ENCODE results near the gene DHRSX.

DHRSX gene

DNA sequence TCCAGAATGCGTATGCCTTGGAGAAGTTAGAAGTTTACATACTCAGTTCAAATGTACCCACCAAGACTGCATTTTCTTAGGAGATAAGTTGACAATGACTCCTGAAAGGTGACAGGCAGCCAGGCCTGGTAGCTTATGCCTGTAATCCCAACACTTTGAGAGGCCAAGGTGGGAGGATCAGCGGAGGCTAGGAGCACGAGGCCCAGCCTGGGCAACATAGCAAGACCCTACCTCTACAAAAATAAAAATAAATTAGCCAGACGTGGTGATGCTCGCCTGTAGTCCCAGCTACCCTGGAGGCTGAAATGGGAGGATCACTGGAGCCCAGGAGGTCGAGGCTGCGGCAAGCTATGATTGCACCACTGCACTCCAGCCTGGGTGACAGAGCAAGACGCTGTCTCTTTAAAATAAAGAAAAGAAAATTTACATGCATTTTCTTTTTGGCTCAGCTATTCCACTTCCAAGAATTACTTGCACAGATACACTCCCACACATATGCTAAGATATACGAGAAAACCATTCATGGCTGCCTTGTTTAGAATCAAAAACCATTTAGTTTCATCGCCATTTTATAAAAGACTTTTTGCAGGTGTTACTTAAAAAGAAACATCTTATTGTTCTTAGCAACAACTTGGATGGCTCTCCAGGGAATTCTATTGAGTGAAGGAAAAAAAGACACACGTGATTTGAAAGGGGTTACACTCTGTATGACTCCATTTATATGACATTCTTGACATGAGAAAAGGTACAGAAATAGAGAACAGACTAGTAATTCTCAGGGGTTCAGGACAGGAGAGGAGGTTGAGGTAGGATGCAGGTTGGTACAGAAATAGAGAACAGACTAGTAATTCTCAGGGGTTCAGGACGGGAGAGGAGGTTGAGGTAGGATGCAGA lies 66.3 kb downstream of the DHRSX start:
- no peak for TF ChIP-seq GATA3 (IDR thresholded peaks at IDR 0.05; ENCODE audit: low read depth, low read length)
- TF ChIP-seq GATA2 (IDR thresholded peaks at IDR 0.05; ENCODE audit: low read depth, low read length) = no peak

DNA sequence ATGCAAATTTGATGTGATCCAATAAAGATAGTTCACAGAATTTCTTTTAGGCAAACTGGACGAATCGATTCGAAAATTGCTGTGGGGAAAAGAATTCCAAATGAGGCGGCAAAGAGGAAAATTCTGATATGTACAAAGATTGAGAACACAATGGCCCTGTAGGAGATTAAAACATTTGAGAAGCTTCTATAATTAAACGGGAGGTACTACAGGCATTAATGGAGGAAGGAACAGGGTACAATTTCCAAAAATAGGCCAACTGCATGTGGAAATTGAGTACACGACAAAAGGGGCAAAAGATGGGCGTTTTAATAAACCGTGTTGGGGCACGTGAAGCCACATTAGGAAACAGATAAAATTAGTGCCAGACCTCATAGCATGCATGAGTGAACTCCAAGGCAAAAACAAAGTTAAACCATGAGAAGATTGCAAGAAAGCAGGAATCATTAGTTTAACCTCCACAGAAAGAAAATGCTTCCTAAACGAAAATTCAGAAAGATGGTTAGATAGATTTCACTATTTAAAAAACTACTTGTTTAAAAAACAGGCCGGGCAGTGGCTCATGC lies 68.4 kb downstream of the DHRSX start:
- TF ChIP-seq GATA2 (IDR thresholded peaks at IDR 0.05; ENCODE audit: low read depth, low read length) = no peak
- no peak for TF ChIP-seq GATA3 (IDR thresholded peaks at IDR 0.05; ENCODE audit: low read depth, low read length)

GRCh38 chrX:2430265-2430825 lies 70.4 kb downstream of the DHRSX start:
- no peak for TF ChIP-seq GATA2 (IDR thresholded peaks at IDR 0.05; ENCODE audit: low read depth, low read length)
- TF ChIP-seq GATA3 (IDR thresholded peaks at IDR 0.05; ENCODE audit: low read depth, low read length) = no peak

DNA sequence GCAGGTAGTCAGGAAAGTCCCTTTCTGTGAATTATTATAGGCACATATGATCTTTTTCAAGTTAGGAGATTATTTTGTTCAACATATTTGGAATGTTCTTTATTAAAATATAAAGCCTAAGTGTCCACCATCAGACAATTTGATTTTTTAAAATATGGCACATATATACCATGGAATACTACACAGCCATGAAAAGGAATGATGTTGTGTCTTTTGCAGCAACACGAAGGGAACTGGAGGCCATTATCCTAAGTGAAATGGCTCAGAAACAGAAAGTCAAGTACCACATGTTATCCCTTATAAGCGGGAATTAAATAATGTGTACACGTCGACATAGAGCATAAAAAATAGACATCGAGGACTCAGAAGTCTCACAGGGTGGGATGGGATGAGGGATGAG lies 73.0 kb downstream of the DHRSX start:
- no peak for TF ChIP-seq GATA2 (IDR thresholded peaks at IDR 0.05; ENCODE audit: low read depth, low read length)
- TF ChIP-seq GATA3 (IDR thresholded peaks at IDR 0.05; ENCODE audit: low read depth, low read length) = no peak

GRCh38 chrX:2427147-2427546 lies 73.6 kb downstream of the DHRSX start:
- TF ChIP-seq GATA2 (IDR thresholded peaks at IDR 0.05; ENCODE audit: low read depth, low read length) = no peak
- no peak for TF ChIP-seq GATA3 (IDR thresholded peaks at IDR 0.05; ENCODE audit: low read depth, low read length)

GRCh38 chrX:2426289-2426882 lies 74.4 kb downstream of the DHRSX start:
- TF ChIP-seq GATA2 (IDR thresholded peaks at IDR 0.05; ENCODE audit: low read depth, low read length) (no peak), GATA3 (IDR thresholded peaks at IDR 0.05; ENCODE audit: low read depth, low read length) (no peak)

- no peak for TF ChIP-seq GATA3 (IDR thresholded peaks at IDR 0.05; ENCODE audit: low read depth, low read length)
- TF ChIP-seq GATA2 (IDR thresholded peaks at IDR 0.05; ENCODE audit: low read depth, low read length) = no peak
Observed at GRCh38 chrX:2425286-2426071, 75.3 kb downstream of the DHRSX start.

DNA sequence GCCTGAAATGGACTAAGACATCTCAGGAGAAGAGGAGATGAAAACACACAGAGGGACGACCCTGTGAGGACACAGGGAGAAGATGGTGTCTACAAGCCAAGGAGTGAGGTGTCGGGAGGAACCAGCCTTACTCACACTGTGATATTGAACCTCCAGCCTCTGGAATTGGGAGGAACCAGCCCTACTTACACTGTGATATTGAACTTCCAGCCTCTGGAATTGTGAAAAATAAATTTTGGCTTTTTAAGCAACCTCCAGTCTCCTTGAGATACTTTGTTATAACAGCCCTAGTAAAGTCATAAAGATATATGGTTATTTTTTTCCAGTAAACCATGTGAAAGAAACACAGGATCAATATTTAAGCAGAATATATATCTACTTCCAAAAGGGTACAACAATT lies 76.5 kb downstream of the DHRSX start:
- TF ChIP-seq GATA2 (IDR thresholded peaks at IDR 0.05; ENCODE audit: low read depth, low read length) = no peak
- no peak for TF ChIP-seq GATA3 (IDR thresholded peaks at IDR 0.05; ENCODE audit: low read depth, low read length)

DNA sequence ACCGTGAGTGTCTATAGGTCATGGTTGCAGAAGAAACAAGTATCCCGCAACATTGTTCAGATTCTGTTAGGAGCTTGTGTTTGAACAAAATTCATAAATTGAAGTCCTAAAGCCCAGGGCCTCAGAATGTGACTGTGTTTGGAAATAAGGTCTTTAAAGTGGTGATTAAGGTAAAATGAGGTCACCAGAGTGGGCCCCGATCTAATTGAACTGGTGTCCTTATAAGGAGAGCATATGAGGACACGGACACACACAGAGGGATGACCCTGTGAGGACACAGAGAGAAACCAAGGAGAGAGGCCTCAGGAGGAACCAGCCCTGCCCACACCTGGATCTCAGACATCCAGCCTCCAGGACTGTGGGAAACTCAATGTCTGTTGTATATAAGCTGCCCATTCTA lies 76.9 kb downstream of the DHRSX start:
- TF ChIP-seq GATA2 (IDR thresholded peaks at IDR 0.05; ENCODE audit: low read depth, low read length) = no peak
- no peak for TF ChIP-seq GATA3 (IDR thresholded peaks at IDR 0.05; ENCODE audit: low read depth, low read length)

GRCh38 chrX:2423282-2423681 lies 77.5 kb downstream of the DHRSX start:
- TF ChIP-seq GATA2 (IDR thresholded peaks at IDR 0.05; ENCODE audit: low read depth, low read length) (no peak), GATA3 (IDR thresholded peaks at IDR 0.05; ENCODE audit: low read depth, low read length) (no peak)

DNA sequence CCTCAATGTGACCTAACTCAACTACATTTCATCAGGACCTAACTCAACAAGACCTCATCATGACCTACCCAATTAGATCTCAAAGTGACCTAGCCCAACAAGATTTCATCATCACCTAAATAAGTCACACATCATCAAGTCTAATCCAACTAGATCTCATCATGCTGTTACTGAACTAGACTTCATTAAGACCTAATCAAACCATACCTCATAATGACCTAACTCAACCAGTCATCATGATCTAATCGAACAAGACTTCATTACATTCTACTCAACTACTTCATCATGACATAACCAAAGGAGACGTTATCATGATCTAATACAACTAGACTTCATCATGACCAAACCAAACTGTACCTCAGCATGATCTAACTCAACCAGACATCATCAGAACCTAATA lies 82.8 kb downstream of the DHRSX start:
- TF ChIP-seq GATA3 (IDR thresholded peaks at IDR 0.05; ENCODE audit: low read depth, low read length) (no peak), GATA2 (IDR thresholded peaks at IDR 0.05; ENCODE audit: low read depth, low read length) (no peak)

- TF ChIP-seq GATA2 (IDR thresholded peaks at IDR 0.05; ENCODE audit: low read depth, low read length) (no peak), GATA3 (IDR thresholded peaks at IDR 0.05; ENCODE audit: low read depth, low read length) (no peak)
Observed at GRCh38 chrX:2416851-2417604, 83.7 kb downstream of the DHRSX start.

DNA sequence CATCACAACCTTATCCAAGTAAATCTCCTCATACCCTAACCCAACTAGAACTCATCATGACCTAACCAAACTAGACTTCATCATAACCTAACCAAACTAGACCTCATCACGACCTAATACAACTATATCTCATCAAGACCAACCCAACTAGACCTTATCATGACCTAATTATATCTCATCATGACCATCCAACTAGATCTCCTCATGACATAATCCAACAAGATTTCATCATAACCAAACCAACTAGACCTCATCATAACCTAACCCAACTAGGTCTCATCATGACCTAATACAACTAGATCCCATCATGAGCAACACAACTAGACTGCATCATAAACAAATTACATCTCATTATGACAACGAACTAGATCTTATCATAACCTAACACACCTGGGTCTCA lies 86.4 kb downstream of the DHRSX start:
- TF ChIP-seq GATA2 (IDR thresholded peaks at IDR 0.05; ENCODE audit: low read depth, low read length) = no peak
- TF ChIP-seq GATA3 (IDR thresholded peaks at IDR 0.05; ENCODE audit: low read depth, low read length) = no peak

Measured in SH-SY5Y (cell line).